GM12878 (cell line): Measurements from ENCODE around the gene HM13.

Source experiments
- CBX5 ChIP-seq: sonication (generic); IDR thresholded peaks from 2 replicates; pipeline ENCODE4 v1.6.1; 2016; ENCODE audit warnings: low read depth, moderate library complexity, mild to moderate bottlenecking, inconsistent platforms
- CTCF ChIP-seq, 3 experiments: IDR thresholded peaks in 2 of 3; conservative IDR thresholded peaks in 1 of 3; 2 replicates each; pipeline ENCODE4 v1.5.1; 2011; ENCODE audit warnings: low read depth in 3 of 3, low read length in 3 of 3, mild to moderate bottlenecking in 3 of 3, control low read depth in 2 of 3, moderate library complexity in 2 of 3, inconsistent platforms in 1 of 3, mixed read lengths in 1 of 3; ENCODE audit not compliant: control insufficient read depth in 2 of 3, insufficient read depth in 1 of 3; ENCODE audit errors: extremely low read depth in 1 of 3
- EP300 ChIP-seq, 2 experiments: fragments of 150-350 bp in 1 of 2; IDR thresholded peaks; 2 replicates each; pipeline ENCODE4 v1.6.1; 2011 to 2012; ENCODE audit warnings: low read depth in 2 of 2, low read length in 2 of 2, borderline replicate concordance in 1 of 2, improper control_type of control experiment in 1 of 2, inconsistent platforms in 1 of 2; ENCODE audit not compliant: control insufficient read depth in 1 of 2
- POLR2A ChIP-seq: IDR thresholded peaks from 2 replicates; pipeline ENCODE4 v1.6.1; 2011; ENCODE audit warnings: low read depth, mild to moderate bottlenecking, low read length

GRCh38 chr20:31606804-31607639, 92.8 kb downstream of the HM13 start:
- TF ChIP-seq CTCF (IDR thresholded peaks at IDR 0.05 in 2 of 3, conservative IDR thresholded peaks at IDR 0.05 in 1 of 3; ENCODE audit: control insufficient read depth in 2 of 3, extremely low read depth in 1 of 3, insufficient read depth in 1 of 3, low read depth in 3 of 3, low read length in 3 of 3) (no peak), EP300 (IDR thresholded peaks at IDR 0.05; ENCODE audit: borderline replicate concordance in 1 of 2, control insufficient read depth in 1 of 2, low read depth in 2 of 2, low read length in 2 of 2) (no peak), POLR2A (no peak), CBX5 (no peak)
